Measurements from ENCODE around the gene EN2. TPM values are rescaled to one million over a fixed set of nuclear protein-coding genes. Genes with fewer than 3 reads are reported as not detected.

Gene EN2
- total and polyA plus RNA-seq, 2 of the 4 experiments (the other 2 are of a cell fraction): not detected

- no peak overlapping the region for H3K4me2 ChIP-seq (ENCODE audit: low read depth, low read length)
- no peak for DNase-seq
- no peak overlapping the region for H3K9ac ChIP-seq (ENCODE audit: low read depth, low read length)
- no peak for ATAC-seq (ENCODE audit: low read depth)
- H2AFZ ChIP-seq (replicated peaks; ENCODE audit: low read length, poor library complexity): no peak overlapping the region
- H3K56ac ChIP-seq (ENCODE audit: extremely low read depth, insufficient read depth, low read length): no peak overlapping the region
- H2BK120ac ChIP-seq (ENCODE audit: low read depth, low read length): no peak overlapping the region
- no peak overlapping the region for H2AK5ac ChIP-seq (ENCODE audit: low read depth, low read length)
- H3K79me1 ChIP-seq (ENCODE audit: low read depth in 1 of 2, low read length in 2 of 2): no peaks in the 10 kb centered on the region
- POLR2A ChIA-PET (ENCODE audit: unreplicated experiment): no interaction called here
- dilution Hi-C loops (cut with HindIII; ENCODE audit: low sequenced_read_pairs, unreplicated experiment) (no loop called here), intact Hi-C loops (cut with micrococcal nuclease) (no loop called here), in situ Hi-C loops (cut with MboI; ENCODE audit: low sequenced_read_pairs) (no loop called here)
- H2BK5ac ChIP-seq (ENCODE audit: low read depth, low read length, poor library complexity, severe bottlenecking): no peak overlapping the region
- WGBS, 2 experiments (ENCODE audit: extremely low coverage in 2 of 2, insufficient read length in 1 of 2): 0% methylated on average over 1 of the region's 5 CpGs; no CpG with 5 or more reads in 1 of the 2 experiments
- H3K36me3 ChIP-seq (ENCODE audit: control insufficient read depth, insufficient read depth, low read length): no peaks in the 10 kb centered on the region
- H3K4me1 ChIP-seq (ENCODE audit: control insufficient read depth, insufficient read depth, low read length): no peaks in the 10 kb centered on the region
- H2BK20ac ChIP-seq (ENCODE audit: low read depth, low read length): no peak overlapping the region
- no peak overlapping the region for H3K18ac ChIP-seq (ENCODE audit: low read depth, low read length)
- no peaks in the 10 kb centered on the region; the same call in 1 of the 2 replicates for H3K9me3 ChIP-seq (ENCODE audit: control insufficient read depth, insufficient read depth, low read length)
- H3K27ac ChIP-seq (ENCODE audit: insufficient read depth, low read length): no peak overlapping the region
- TF ChIP-seq SMC3 (IDR thresholded peaks at IDR 0.05; ENCODE audit: low read depth, low read length): no peak
- no peak for TF ChIP-seq CHD1 (IDR thresholded peaks at IDR 0.05; ENCODE audit: low read depth, low read length)
- no peak for TF ChIP-seq POLR2A (IDR thresholded peaks at IDR 0.05; ENCODE audit: low read depth, low read length)
- TF ChIP-seq RAD21 (IDR thresholded peaks at IDR 0.05; ENCODE audit: low read length): no peak
- no peak for TF ChIP-seq RFX5 (IDR thresholded peaks at IDR 0.05; ENCODE audit: low read depth, low read length)
- no peak for TF ChIP-seq CEBPB (IDR thresholded peaks at IDR 0.05; ENCODE audit: low read depth, low read length)
- TF ChIP-seq RCOR1 (IDR thresholded peaks at IDR 0.05; ENCODE audit: insufficient replicate concordance, low read length): no peak
- no peak for TF ChIP-seq ELK1 (IDR thresholded peaks at IDR 0.05; ENCODE audit: borderline replicate concordance, low read depth, low read length)
- TF ChIP-seq MAFK (IDR thresholded peaks at IDR 0.05; ENCODE audit: low read depth, low read length): no peak
- no peak for TF ChIP-seq CTCF (conservative IDR thresholded peaks at IDR 0.05; ENCODE audit: low read depth, low read length)
- TF ChIP-seq NFE2L2 (IDR thresholded peaks at IDR 0.05; ENCODE audit: low read depth, low read length): no peak
- no peak overlapping the region for H4K5ac ChIP-seq (ENCODE audit: low read depth, low read length)
- H2BK15ac ChIP-seq (ENCODE audit: low read depth, low read length): no peak overlapping the region
- H2AK9ac ChIP-seq (replicated peaks; ENCODE audit: low read depth, low read length, poor library complexity): no peak overlapping the region
- no peak overlapping the region for H3K14ac ChIP-seq (replicated peaks; ENCODE audit: low read depth, low read length)
- H3K23ac ChIP-seq (ENCODE audit: low read depth, low read length): no peak overlapping the region
- no peak overlapping the region for H4K8ac ChIP-seq (ENCODE audit: low read depth in 2 of 2, low read length in 2 of 2)
- no peak overlapping the region for H4K91ac ChIP-seq (ENCODE audit: insufficient read depth, low read depth, low read length)
- H4K20me1 ChIP-seq (ENCODE audit: insufficient read depth, low read length): no peaks in the 10 kb centered on the region
- no peak overlapping the region for H3K4me3 ChIP-seq (ENCODE audit: insufficient read depth, low read depth, low read length)
- no peaks in the 10 kb centered on the region for H3K9me1 ChIP-seq (ENCODE audit: insufficient read depth, low read length)
- no TSS peak for BruUV-seq (replicated peaks)
- CTCF ChIA-PET: no interaction called here
- no peak overlapping the region for H3K4ac ChIP-seq (ENCODE audit: low read depth, low read length)
- peaks cover 42% of the 10 kb centered on the region for H3K27me3 ChIP-seq (ENCODE audit: control insufficient read depth, insufficient read depth, low read length)
Measured at GRCh38 chr7:155511702-155511996, 53.7 kb downstream of the EN2 start.
